Colonic mucosa (tissue), 4 donors: ENCODE measurements around the gene PAWR. TPM values are rescaled to one million over a fixed set of nuclear protein-coding genes. Genes with fewer than 3 reads are reported as not detected.

Source experiments
- DNase-seq: peaks from one replicate; pipeline ENCODE4 v3.0.0-alpha.2; 2020
- H3K27ac ChIP-seq: fragments of 200-600 bp; one replicate; pipeline ENCODE4 v1.8.0; 2021
- H3K27me3 ChIP-seq: fragments of 200-600 bp; one replicate; pipeline ENCODE4 v1.8.0; 2021
- H3K36me3 ChIP-seq: fragments of 200-600 bp; one replicate; pipeline ENCODE4 v1.8.0; 2021
- H3K4me1 ChIP-seq: fragments of 200-600 bp; one replicate; pipeline ENCODE4 v1.8.0; 2021; ENCODE audit warnings: mild to moderate bottlenecking
- H3K4me3 ChIP-seq: fragments of 200-600 bp; one replicate; pipeline ENCODE4 v1.8.0; 2021
- H3K9ac ChIP-seq, 2 donors: one replicate each; pipeline ENCODE4 v1.7.0; 2013; ENCODE audit warnings: control low read depth in 2 of 2, low read depth in 2 of 2, low read length in 2 of 2
- H3K9me3 ChIP-seq: fragments of 200-600 bp; one replicate; pipeline ENCODE4 v1.8.0; 2021
- CTCF ChIP-seq: fragments of 200-600 bp; IDR thresholded peaks from one replicate; pipeline ENCODE4 v1.8.0; 2022; ENCODE audit warnings: antibody characterized with exemption, mild to moderate bottlenecking
- intact Hi-C: fragments of 100-400 bp; cut with DNase I; formaldehyde crosslinking; loops from one replicate; pipeline ENCODE4 v1.14.1; 2022
- total RNA-seq, 2 donors: library from RNA; stranded (reverse); fragmentation: NEBNext Ultra II Directional in 1 of 2; extraction: Animal tissue kit (Norgen Biotek cat#: 25700) in 1 of 2; gene quantifications; one replicate each; pipeline ENCODE4 v1.2.1, GENCODE V29; 2021
- donor health status: healthy.
- donor health status: DM: no; HTN: no; CAD: no.
- donor health status: DM: no; HTN: no; CAD: no.

Gene PAWR
- total RNA-seq, 2 donors from 2014 or later = 135 to 211 TPM

DNA sequence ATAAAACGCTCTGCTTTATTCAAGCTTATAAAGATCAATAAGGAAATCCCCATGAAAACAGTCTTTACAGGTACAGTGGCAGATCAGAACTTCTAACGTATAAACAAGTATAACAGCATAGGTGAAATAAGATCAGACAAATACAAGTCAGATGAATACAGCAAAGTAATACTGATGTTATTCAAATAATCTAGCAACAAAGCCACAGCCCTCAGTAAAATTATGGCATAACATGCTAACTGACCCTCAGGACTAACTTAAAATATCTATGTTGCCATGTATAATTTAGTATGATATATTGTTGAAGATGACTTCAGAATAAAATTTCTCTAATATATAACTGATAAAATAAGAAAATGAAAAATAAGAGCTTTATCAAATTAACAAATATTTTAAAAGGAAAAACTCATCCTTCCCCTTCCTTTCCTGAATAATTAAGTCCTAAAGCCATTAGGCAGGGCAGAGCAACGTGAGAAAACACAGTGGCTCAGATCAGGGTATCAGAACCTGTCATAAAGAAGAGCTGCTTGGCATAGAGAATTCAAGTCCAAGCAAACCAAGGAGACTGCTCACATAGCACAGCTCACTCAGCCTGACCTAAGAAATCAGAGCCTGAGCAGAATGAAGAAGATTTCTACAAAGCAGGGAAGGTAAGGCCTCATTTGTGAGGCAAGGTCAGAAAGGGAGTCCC lies 70.7 kb downstream of the PAWR start:
- no peak overlapping the region for H3K27ac ChIP-seq
- no peak overlapping the region for H3K9ac ChIP-seq
- no peak for DNase-seq
- intact Hi-C loops = no loop called here
- no peaks in the 10 kb centered on the region for H3K9me3 ChIP-seq
- TF ChIP-seq CTCF = no peak
- no peaks in the 10 kb centered on the region for H3K27me3 ChIP-seq
- no peaks in the 10 kb centered on the region for H3K4me1 ChIP-seq
- H3K36me3 ChIP-seq = no peaks in the 10 kb centered on the region
- H3K4me3 ChIP-seq = no peak overlapping the region

- Histone ChIP-seq H3K27ac (no peak overlapping the region), H3K4me1 (no peaks in the 10 kb centered on the region), H3K36me3 (no peaks in the 10 kb centered on the region), H3K9me3 (no peaks in the 10 kb centered on the region), H3K9ac (no peak overlapping the region), H3K27me3 (no peaks in the 10 kb centered on the region), H3K4me3 (no peak overlapping the region)
- no peak for TF ChIP-seq CTCF
- intact Hi-C loops = no loop called here
- DNase-seq = no peak
Observed at GRCh38 chr12:79618848-79619404, 71.8 kb downstream of the PAWR start.

DNA sequence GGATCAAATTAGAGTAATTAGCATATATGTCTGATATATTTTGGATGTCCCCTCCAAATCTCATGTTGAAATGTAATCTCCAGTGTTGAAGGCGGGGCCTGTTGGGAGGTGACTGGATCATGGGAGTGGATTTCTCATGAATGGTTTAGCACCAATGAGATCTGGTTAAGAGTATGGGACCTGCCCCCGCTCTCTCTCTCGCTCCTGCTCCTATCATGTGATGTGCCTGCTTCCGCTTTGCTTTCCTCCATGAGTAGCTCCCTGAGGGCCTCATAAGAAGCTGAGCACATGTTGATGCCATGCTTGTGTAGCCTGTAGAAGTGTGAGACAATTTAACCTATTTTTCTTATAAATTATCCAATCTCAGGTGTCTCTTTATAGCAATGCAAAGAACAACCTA lies 73.1 kb downstream of the PAWR start:
- no peak overlapping the region for H3K4me3 ChIP-seq
- no peaks in the 10 kb centered on the region for H3K4me1 ChIP-seq
- intact Hi-C loops = no loop called here
- no peaks in the 10 kb centered on the region for H3K27me3 ChIP-seq
- no peaks in the 10 kb centered on the region for H3K9me3 ChIP-seq
- no peak for DNase-seq
- H3K9ac ChIP-seq = no peak overlapping the region
- H3K27ac ChIP-seq = no peak overlapping the region
- TF ChIP-seq CTCF = no peak
- H3K36me3 ChIP-seq = no peaks in the 10 kb centered on the region

DNA sequence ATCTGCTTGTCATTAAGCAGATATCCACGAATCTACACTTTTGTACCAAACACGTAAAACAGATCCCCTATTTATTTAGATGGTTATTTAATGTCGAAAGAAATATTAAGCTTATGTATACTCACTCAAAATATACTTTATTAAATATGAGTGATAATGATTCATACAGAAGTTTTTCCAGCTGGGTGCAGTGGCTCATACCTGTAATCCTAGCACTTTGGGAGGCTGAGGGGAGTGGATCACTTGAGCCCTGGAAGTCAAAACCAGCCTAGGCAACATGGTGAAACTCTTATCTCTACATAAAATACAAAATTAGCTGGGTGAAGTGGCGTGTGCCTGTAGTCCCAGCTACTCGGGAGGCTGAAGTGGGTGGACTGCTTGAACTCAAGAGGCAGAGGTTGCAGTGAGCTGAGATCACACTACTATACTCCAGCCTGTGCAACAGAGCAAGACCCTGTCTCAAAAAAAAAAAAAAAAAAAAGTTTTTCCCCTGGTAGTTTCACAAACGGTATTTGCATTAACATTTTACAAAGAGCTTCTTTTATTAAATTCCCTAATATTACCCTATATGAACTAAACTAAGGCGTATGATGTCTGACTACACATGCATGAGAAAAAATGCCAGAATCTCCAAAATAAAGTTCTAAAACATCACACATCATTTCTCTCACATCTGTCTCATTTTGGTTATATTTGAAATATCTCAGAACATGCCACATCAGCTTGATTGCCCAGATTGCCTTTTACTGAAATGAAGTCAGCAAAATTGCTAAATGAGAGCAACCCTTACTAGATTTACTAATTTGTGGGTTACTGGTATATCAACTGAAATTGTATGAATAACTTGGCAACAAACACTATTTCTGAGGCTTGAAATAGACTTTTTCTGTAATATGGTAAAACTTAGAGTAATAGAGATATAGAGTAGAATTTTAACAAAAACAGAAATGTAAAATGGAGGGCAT lies 74.9 kb downstream of the PAWR start:
- Histone ChIP-seq H3K27ac (no peak overlapping the region), H3K4me1 (no peaks in the 10 kb centered on the region), H3K27me3 (no peaks in the 10 kb centered on the region), H3K9ac (no peak overlapping the region), H3K9me3 (no peaks in the 10 kb centered on the region), H3K36me3 (no peaks in the 10 kb centered on the region), H3K4me3 (no peak overlapping the region)
- TF ChIP-seq CTCF = no peak
- DNase-seq = no peak
- intact Hi-C loops = no loop called here

GRCh38 chr12:79614730-79615129 lies 76.0 kb downstream of the PAWR start:
- TF ChIP-seq CTCF = no peak
- Histone ChIP-seq H3K4me1 (no peaks in the 10 kb centered on the region), H3K27me3 (no peaks in the 10 kb centered on the region), H3K9me3 (no peaks in the 10 kb centered on the region), H3K36me3 (no peaks in the 10 kb centered on the region), H3K9ac (no peak overlapping the region), H3K4me3 (no peak overlapping the region), H3K27ac (no peak overlapping the region)
- DNase-seq = no peak
- intact Hi-C loops = no loop called here
